GM12878 (cell line): Measurements from ENCODE around the gene SNRPA1. TPM values are rescaled to one million over a fixed set of nuclear protein-coding genes. Genes with fewer than 3 reads are reported as not detected.
A peak's percentile ranks its signal among the peaks of the same experiment; 100 is the strongest.

Source experiments
- BHLHE40 ChIP-seq, 2 experiments: fragments of 450-650 bp in 1 of 2; IDR thresholded peaks; 2 replicates each; pipeline ENCODE4 v1.6.1; 2011 to 2017; ENCODE audit warnings: low read depth in 2 of 2, borderline replicate concordance in 1 of 2, improper control_type of control experiment in 1 of 2, low read length in 1 of 2, mild to moderate bottlenecking in 1 of 2
- CBX3 ChIP-seq: fragments of 200-600 bp; sonication (generic); IDR thresholded peaks from 2 replicates; pipeline ENCODE4 v1.6.1; 2016; ENCODE audit warnings: low read depth, borderline replicate concordance
- CEBPZ ChIP-seq: fragments of 150-350 bp; IDR thresholded peaks from 2 replicates; pipeline ENCODE4 v1.6.1; 2016; ENCODE audit warnings: low read depth, low read length
- CREM ChIP-seq: IDR thresholded peaks from 2 replicates; pipeline ENCODE4 v1.6.1; 2014; ENCODE audit warnings: antibody characterized with exemption, low read depth
- ESRRA ChIP-seq: IDR thresholded peaks from 2 replicates; pipeline ENCODE4 v1.6.1; 2012; ENCODE audit warnings: mild to moderate bottlenecking, low read length, improper control_type of control experiment
- GATAD2B ChIP-seq: fragments of 450-650 bp; conservative IDR thresholded peaks from 2 replicates; pipeline ENCODE4 v1.6.1; 2017; ENCODE audit warnings: low read depth, mild to moderate bottlenecking, moderate library complexity
- JUNB ChIP-seq: IDR thresholded peaks from 2 replicates; pipeline ENCODE4 v1.6.1; 2016; ENCODE audit warnings: antibody characterized with exemption, mild to moderate bottlenecking
- MLLT1 ChIP-seq: fragments of 450-650 bp; IDR thresholded peaks from 2 replicates; pipeline ENCODE4 v1.6.1; 2016; ENCODE audit warnings: mild to moderate bottlenecking
- MYC ChIP-seq: IDR thresholded peaks from 2 replicates; pipeline ENCODE4 v1.6.1; 2011; ENCODE audit warnings: mild to moderate bottlenecking, low read length, moderate library complexity, inconsistent platforms; ENCODE audit not compliant: insufficient read depth, insufficient replicate concordance, insufficient read length, severe bottlenecking
- NKRF ChIP-seq: fragments of 450-650 bp; conservative IDR thresholded peaks from 2 replicates; pipeline ENCODE4 v1.6.1; 2017; ENCODE audit warnings: mild to moderate bottlenecking, moderate library complexity
- NR2F1 ChIP-seq: fragments of 450-650 bp; conservative IDR thresholded peaks from 2 replicates; pipeline ENCODE4 v1.6.1; 2017; ENCODE audit warnings: mild to moderate bottlenecking
- POLR2A ChIP-seq: IDR thresholded peaks from 2 replicates; pipeline ENCODE4 v1.6.1; 2011; ENCODE audit warnings: low read depth, mild to moderate bottlenecking, low read length
- SIX5 ChIP-seq: IDR thresholded peaks from 2 replicates; pipeline ENCODE4 v1.6.1; 2011; ENCODE audit warnings: mild to moderate bottlenecking, low read depth, low read length, moderate library complexity; ENCODE audit not compliant: severe bottlenecking
- ZNF687 ChIP-seq: fragments of 450-650 bp; IDR thresholded peaks from 2 replicates; pipeline ENCODE4 v1.6.1; 2017; ENCODE audit warnings: mild to moderate bottlenecking, moderate library complexity
- polyA plus RNA-seq, 11 experiments: library from polyadenylated mRNA; depleted of rRNA in 4 of 11; unstranded in 6 of 11; stranded (reverse) in 5 of 11; fragments of >200 nt; fragmentation: Nextera tagmentation in 4 of 11; fragmentation: Illumina TruSeq in 1 of 11; extraction: Ambion mirVana in 4 of 11; extraction: Trizol in 1 of 11; gene quantifications; 1 replicate in 1 of 11; 2 replicates in 10 of 11; pipeline versions ENCODE4 v1.2.1 to v1.2.3, GENCODE V29; 2011 to 2016; ENCODE audit warnings: inconsistent platforms in 2 of 11, missing spikeins in 2 of 11, low read depth in 1 of 11
- total RNA-seq, 4 experiments: library from RNA; depleted of rRNA in 3 of 4; stranded (reverse); fragments of >200 nt in 3 of 4; fragmentation: Illumina TruSeq in 1 of 4; extraction: Trizol in 1 of 4; gene quantifications; 2 replicates each; pipeline versions ENCODE4 v1.2.1 to v1.2.3, GENCODE V29; 2013 to 2021

SNRPA1 gene
- total and polyA plus RNA-seq, 10 of the 15 experiments (the other 5 are each of a cell fraction or from before 2014, with no cell fraction given), result 59.9 to 267 (median 161) TPM

GRCh38 chr15:101277038-101277822, 17.8 kb downstream of the SNRPA1 start, which contains the start of gene SELENOS (continued):
- TF ChIP-seq GATAD2B (peak; percentile 93), BHLHE40 (IDR thresholded peaks at IDR 0.05; ENCODE audit: borderline replicate concordance in 1 of 2, low read depth in 2 of 2, low read length in 1 of 2) (peak; percentile 72 to 91; a peak in 3 of 4 replicates), ESRRA (no peak), NKRF (peak; percentile 95), MLLT1 (no peak), POLR2A (peak; percentile 82), NR2F1 (peak; percentile 59; the same call in 1 of the 2 replicates), SIX5 (no peak), MYC (peak; percentile 30), CEBPZ (no peak), ZNF687 (peak; percentile 72; the same call in 1 of the 2 replicates), CBX3 (no peak), CREM (peak; percentile 48; the same call in 1 of the 2 replicates), JUNB (no peak)
